Right lobe of liver (tissue), 6 donors: ENCODE data around the gene SGSM2. TPM values are rescaled to one million over a fixed set of nuclear protein-coding genes. Genes with fewer than 3 reads are reported as not detected.

Experiments
- ATAC-seq, 4 donors: fragments of 200-7000 bp; cut with Tn5 transposase; one replicate each; pipeline ENCODE4 v1.9.1; 2020; ENCODE audit warnings: mild to moderate bottlenecking in 4 of 4, moderate library complexity in 4 of 4
- DNase-seq, 3 donors: peaks; one replicate each; pipeline ENCODE4 v3.0.0-alpha.2; 2020
- H3K27ac ChIP-seq, 3 donors: fragments of 200-600 bp; one replicate each; pipeline ENCODE4 v1.8.0; 2022
- H3K27me3 ChIP-seq, 2 donors: fragments of 200-600 bp; one replicate each; pipeline ENCODE4 v1.8.0; 2022
- H3K36me3 ChIP-seq, 4 donors: fragments of 200-600 bp; sonication (generic) in 1 of 4; one replicate each; pipeline versions ENCODE4 v1.5.1 to v1.8.0; 2017 to 2022; ENCODE audit warnings: control low read depth in 1 of 4
- H3K4me1 ChIP-seq, 4 donors: fragments of 200-600 bp; sonication (generic) in 1 of 4; one replicate each; pipeline versions ENCODE4 v1.5.1 to v1.8.0; 2017 to 2022; ENCODE audit warnings: control low read depth in 1 of 4
- H3K4me3 ChIP-seq, 3 donors: fragments of 200-600 bp; one replicate each; pipeline ENCODE4 v1.8.0; 2022
- H3K9me3 ChIP-seq, 4 donors: fragments of 200-600 bp; sonication (generic) in 1 of 4; one replicate each; pipeline versions ENCODE4 v1.5.1 to v1.8.0; 2017 to 2022; ENCODE audit warnings: control low read depth in 1 of 4
- POLR2A ChIP-seq: fragments of 450-650 bp; IDR thresholded peaks from one replicate; pipeline ENCODE4 v1.6.1; 2017; ENCODE audit warnings: antibody characterized with exemption, mild to moderate bottlenecking
- WGBS: methylation state at CpG from one replicate; pipeline ENCODE4 v1.1.6; 2018; ENCODE audit warnings: low coverage, low lambda C conversion rate; ENCODE audit not compliant: insufficient coverage; ENCODE audit errors: missing lambda C conversion rate; 5-methylcytosine and 5-hydroxymethylcytosine counted together
- intact Hi-C, 2 donors: fragments of 100-400 bp; cut with DNase I; formaldehyde crosslinking; loops; one replicate each; pipeline versions ENCODE4 v1.11.2 to v1.14.1; 2022
- total RNA-seq, 6 experiments: library from RNA; depleted of rRNA in 2 of 6; stranded (reverse); fragments of >200 nt in 2 of 6; fragmentation: NEBNext Ultra II Directional in 3 of 6; extraction: Animal tissue kit (Norgen Biotek cat#: 25700) in 3 of 6; gene quantifications; one replicate each; pipeline versions ENCODE4 v1.1.0 to v1.2.4, GENCODE V29; 2016 to 2023
- TF ChIP-seq, protein P1 (sequence below), 4 donors: fragments of 200-600 bp in 3 of 4; fragments of 450-650 bp in 1 of 4; IDR thresholded peaks; one replicate each; pipeline versions ENCODE4 v1.5.1 to v1.8.0; 2016 to 2022; ENCODE audit warnings: antibody characterized with exemption in 4 of 4, mild to moderate bottlenecking in 2 of 4
- donor health status: DM: no; HTN: yes; CAD: no.
- donor health status: DM: no; HTN: no; CAD: no.
- donor health status: DM: no; HTN: no; CAD: no.
- donor health status: DM: no; HTN: yes; CAD: no.
- donor health status: DM: no; HTN: yes; CAD: no.

Gene SGSM2
- total RNA-seq, 6 experiments from 2014 or later: 6.0 to 17.2 (median 13.2) TPM

- intact Hi-C loops: no loop called here
- H3K9me3 ChIP-seq: no peaks in the 10 kb centered on the region
- no peaks in the 10 kb centered on the region for H3K27me3 ChIP-seq
- no peak overlapping the region for H3K4me3 ChIP-seq
- H3K4me1 ChIP-seq: peaks cover 0 to 14% (median 7%) of the 10 kb centered on the region in 4 donors
- ATAC-seq: peak; percentile 13 to 57 (median 34)
- no peak for TF ChIP-seq POLR2A
- TF ChIP-seq, protein P1, sequence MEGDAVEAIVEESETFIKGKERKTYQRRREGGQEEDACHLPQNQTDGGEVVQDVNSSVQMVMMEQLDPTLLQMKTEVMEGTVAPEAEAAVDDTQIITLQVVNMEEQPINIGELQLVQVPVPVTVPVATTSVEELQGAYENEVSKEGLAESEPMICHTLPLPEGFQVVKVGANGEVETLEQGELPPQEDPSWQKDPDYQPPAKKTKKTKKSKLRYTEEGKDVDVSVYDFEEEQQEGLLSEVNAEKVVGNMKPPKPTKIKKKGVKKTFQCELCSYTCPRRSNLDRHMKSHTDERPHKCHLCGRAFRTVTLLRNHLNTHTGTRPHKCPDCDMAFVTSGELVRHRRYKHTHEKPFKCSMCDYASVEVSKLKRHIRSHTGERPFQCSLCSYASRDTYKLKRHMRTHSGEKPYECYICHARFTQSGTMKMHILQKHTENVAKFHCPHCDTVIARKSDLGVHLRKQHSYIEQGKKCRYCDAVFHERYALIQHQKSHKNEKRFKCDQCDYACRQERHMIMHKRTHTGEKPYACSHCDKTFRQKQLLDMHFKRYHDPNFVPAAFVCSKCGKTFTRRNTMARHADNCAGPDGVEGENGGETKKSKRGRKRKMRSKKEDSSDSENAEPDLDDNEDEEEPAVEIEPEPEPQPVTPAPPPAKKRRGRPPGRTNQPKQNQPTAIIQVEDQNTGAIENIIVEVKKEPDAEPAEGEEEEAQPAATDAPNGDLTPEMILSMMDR (IDR thresholded peaks at IDR 0.05): no peak
- no peaks in the 10 kb centered on the region for H3K36me3 ChIP-seq
- 78% methylated on average over 9 of the region's 15 CpGs for WGBS
- peak in 1 of 3 donors; percentile 45 for DNase-seq
- peak overlapping the region in 2 of 3 donors; percentile 34 to 37 for H3K27ac ChIP-seq
These were observed 69.8 kb downstream of the SGSM2 start for GRCh38 chr17:2406903-2407790.

GRCh38 chr17:2410951-2411350, 73.7 kb downstream of the SGSM2 start:
- Histone ChIP-seq H3K36me3 (peaks cover 0 to 3% (median 0%) of the 10 kb centered on the region in 4 donors), H3K4me3 (no peak overlapping the region), H3K27me3 (no peaks in the 10 kb centered on the region), H3K27ac (no peak overlapping the region), H3K9me3 (no peaks in the 10 kb centered on the region), H3K4me1 (no peaks in the 10 kb centered on the region)
- TF ChIP-seq POLR2A: no peak
- TF ChIP-seq, protein P1 (IDR thresholded peaks at IDR 0.05): no peak
- no peak for DNase-seq
- intact Hi-C loops: no loop called here
- ATAC-seq: no peak
- 95% methylated on average over 7 of the region's 7 CpGs for WGBS

GRCh38 chr17:2412561-2413021, 75.3 kb downstream of the SGSM2 start:
- H3K36me3 ChIP-seq: peaks cover 0 to 3% (median 0%) of the 10 kb centered on the region in 4 donors
- H3K27ac ChIP-seq: no peak overlapping the region
- 60% methylated on average over 1 of the region's 2 CpGs for WGBS
- peak in 2 of 4 donors; percentile 14 to 17 for ATAC-seq
- TF ChIP-seq, protein P1 (IDR thresholded peaks at IDR 0.05): no peak
- TF ChIP-seq POLR2A: no peak
- H3K27me3 ChIP-seq: no peaks in the 10 kb centered on the region
- no peaks in the 10 kb centered on the region for H3K4me1 ChIP-seq
- H3K4me3 ChIP-seq: no peak overlapping the region
- intact Hi-C loops: no loop called here
- no peak for DNase-seq
- H3K9me3 ChIP-seq: no peaks in the 10 kb centered on the region

DNA sequence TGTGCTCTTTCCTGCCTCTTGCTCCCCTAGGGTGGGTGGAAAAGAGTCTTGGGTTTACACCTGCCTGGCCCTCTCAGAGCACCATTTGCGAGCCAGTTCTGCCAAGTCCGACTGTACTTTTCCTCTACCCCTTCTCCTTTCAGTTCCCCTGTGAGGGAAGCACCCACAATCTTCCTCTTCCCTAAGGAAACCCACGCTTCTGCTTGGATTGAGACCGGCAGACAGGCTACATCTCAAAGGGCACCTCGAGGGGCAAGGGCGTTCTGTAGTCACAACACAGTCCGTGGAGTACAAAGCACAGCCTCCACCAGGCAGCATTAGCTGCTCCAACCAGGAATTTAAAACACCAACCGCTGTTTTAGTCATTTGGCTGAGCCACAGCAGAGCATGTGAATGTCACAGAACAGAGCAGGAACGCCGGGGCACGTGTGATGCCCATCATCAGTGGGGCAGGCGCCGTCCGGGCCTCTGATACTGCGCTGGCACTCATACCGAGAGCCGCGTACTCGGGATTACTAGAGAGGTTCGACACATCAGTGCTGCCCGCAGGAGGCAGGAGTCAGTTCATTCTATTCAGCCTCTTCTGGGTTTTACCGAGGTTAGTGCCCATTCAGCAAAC, 77.3 kb downstream of the SGSM2 start:
- H3K27ac ChIP-seq: no peak overlapping the region
- no peaks in the 10 kb centered on the region for H3K4me1 ChIP-seq
- WGBS: 82% methylated on average over 7 of the region's 22 CpGs
- ATAC-seq (no peak), DNase-seq (no peak)
- no peaks in the 10 kb centered on the region for H3K27me3 ChIP-seq
- H3K4me3 ChIP-seq: no peak overlapping the region
- intact Hi-C loops: loop anchor here in 1 of 2 donors (5.0 kb wide), 1 partner anchor 32 kb away; no protein-coding TSS in a partner anchor
- no peaks in the 10 kb centered on the region for H3K9me3 ChIP-seq
- H3K36me3 ChIP-seq: peaks cover 0 to 8% (median 0%) of the 10 kb centered on the region in 4 donors
- TF ChIP-seq, protein P1 (IDR thresholded peaks at IDR 0.05): no peak
- no peak for TF ChIP-seq POLR2A
